OCI-LY1 (cell line): ENCODE data around the gene ZNF23.

Experiments
- EZH2 ChIP-seq: fragments of 200-600 bp; sonication (generic), shearing (Covaris generic); IDR thresholded peaks from 2 replicates; pipeline ENCODE4 v1.8.0; 2017; ENCODE audit warnings: borderline replicate concordance, mixed run types, mild to moderate bottlenecking, antibody characterized with exemption, low read length, moderate library complexity, mixed read lengths
- TF ChIP-seq, protein P1 (sequence below): fragments of 200-600 bp; sonication (generic), shearing (Covaris generic); IDR thresholded peaks from 2 replicates; pipeline ENCODE4 v1.5.1; 2017; ENCODE audit warnings: mild to moderate bottlenecking, antibody characterized with exemption, low read length, moderate library complexity, mixed read lengths

DNA sequence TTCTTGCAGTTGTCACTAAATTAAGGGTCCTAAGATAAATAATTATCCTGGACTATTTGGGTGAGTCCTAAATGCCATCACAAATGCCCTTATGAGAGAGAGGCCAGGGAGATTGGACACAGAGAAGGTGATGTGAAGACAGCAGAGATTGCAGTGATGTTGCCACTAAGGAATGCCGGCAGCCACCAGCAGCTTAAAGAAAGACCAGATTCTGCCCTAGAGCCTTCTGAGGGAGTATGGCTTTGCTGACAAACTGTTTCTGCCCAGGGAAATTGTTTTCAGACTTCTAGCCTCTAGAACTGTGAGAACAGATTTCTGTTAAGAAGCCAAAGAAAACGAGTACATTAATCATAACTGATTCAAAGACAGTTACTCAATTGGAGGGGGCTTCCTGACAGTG is 10.0 kb upstream of the ZNF23 start:
- no peak for TF ChIP-seq EZH2
- TF ChIP-seq, protein P1, sequence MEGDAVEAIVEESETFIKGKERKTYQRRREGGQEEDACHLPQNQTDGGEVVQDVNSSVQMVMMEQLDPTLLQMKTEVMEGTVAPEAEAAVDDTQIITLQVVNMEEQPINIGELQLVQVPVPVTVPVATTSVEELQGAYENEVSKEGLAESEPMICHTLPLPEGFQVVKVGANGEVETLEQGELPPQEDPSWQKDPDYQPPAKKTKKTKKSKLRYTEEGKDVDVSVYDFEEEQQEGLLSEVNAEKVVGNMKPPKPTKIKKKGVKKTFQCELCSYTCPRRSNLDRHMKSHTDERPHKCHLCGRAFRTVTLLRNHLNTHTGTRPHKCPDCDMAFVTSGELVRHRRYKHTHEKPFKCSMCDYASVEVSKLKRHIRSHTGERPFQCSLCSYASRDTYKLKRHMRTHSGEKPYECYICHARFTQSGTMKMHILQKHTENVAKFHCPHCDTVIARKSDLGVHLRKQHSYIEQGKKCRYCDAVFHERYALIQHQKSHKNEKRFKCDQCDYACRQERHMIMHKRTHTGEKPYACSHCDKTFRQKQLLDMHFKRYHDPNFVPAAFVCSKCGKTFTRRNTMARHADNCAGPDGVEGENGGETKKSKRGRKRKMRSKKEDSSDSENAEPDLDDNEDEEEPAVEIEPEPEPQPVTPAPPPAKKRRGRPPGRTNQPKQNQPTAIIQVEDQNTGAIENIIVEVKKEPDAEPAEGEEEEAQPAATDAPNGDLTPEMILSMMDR: no peak
